GM19043 (cell line): ENCODE measurements around the gene VMP1.

Source experiments
- ATAC-seq: cut with Tn5 transposase; IDR thresholded peaks from one replicate; pipeline ENCODE4 v1.9.1; 2021; ENCODE audit warnings: low read depth; ENCODE audit not compliant: unreplicated experiment

Gene VMP1

GRCh38 chr17:59702304-59702703, 5.2 kb upstream of the VMP1 start:
- no peak for ATAC-seq

GRCh38 chr17:59707971-59708430, 547 bp downstream of the VMP1 start:
- no peak for ATAC-seq

DNA sequence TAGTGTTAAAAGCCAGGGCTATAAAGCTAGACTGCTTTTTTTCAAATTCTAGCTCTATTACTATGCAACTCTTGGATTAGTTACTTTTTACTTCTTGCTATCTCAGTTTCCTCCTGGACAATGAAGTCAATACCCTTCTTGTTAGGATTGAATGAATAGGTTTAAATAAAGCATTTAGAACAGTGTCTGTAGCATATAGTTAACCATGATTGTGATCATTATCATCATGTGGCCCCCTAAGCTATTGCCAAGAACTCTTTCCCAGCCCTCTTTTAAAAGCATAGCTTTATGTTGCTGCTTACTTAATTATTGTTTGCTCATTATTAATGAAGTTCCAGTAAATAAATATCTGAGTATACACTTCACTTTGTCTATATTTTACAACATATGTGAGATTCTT, 4.5 kb downstream of the VMP1 start:
- no peak for ATAC-seq

- no peak for ATAC-seq
These were observed 5.4 kb downstream of the VMP1 start for GRCh38 chr17:59712862-59713261.

DNA sequence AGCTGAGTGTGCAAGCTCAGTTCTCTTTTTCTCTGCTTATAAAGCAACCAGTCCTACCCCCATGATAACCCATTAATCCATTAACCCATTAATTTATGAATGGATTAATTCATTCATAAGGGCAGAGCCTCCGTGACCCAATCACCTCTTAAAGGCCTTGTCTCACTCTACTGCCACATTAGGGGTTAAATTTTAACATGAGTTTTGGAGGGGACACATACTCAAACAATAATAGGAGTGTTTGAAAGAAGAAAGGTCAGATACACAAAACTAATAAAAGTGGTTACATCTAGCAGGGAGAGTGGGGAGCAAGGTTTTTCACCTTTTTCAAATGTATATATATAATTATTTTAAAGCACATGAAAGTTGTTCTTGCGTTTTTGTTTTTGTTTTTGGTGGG, 6.8 kb downstream of the VMP1 start:
- ATAC-seq: no peak

GRCh38 chr17:59716427-59716826, 9.0 kb downstream of the VMP1 start:
- ATAC-seq: no peak

- no peak for ATAC-seq
These were observed 12.1 kb downstream of the VMP1 start for GRCh38 chr17:59719526-59719925.

GRCh38 chr17:59722623-59723022, 15.2 kb downstream of the VMP1 start:
- ATAC-seq: no peak

DNA sequence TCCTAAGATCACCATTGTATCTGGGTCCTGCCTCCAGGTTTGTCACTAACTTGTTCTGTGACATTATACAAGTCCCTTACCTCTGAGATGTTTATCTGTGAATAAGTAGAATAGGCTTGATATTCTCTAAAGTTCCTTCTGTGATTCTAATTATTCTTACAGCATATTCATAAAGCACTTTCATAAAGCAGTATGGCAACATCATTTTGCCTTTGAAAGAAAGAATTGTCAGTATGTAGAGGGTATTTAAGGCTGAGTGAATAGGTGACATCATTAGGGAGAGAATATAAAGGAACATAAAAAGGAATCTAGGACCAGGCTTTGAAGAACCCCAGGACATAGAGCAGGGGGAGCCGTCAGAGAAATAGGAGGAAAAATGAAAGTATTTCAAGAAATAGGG, 15.6 kb downstream of the VMP1 start:
- ATAC-seq: no peak

DNA sequence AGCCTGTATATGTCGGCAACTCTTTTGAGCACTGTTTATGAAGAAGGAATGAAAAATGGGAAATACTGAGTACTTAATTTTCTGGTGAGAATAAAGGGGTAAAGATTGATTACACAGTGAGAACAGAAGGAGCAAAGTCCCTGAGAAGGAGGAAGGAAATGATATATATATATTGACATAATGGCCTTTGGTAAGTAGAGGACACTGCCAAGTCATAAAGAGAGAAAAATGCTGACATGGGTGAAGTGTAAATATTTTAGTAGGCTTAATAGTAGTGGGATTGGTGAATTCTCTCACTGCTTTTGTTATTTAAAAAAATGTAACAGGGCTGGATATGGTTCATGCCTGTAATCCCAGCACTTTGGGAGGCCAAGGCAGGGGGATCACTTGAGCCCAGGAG, 16.2 kb downstream of the VMP1 start:
- ATAC-seq: no peak

- ATAC-seq: no peak
These were observed 18.2 kb downstream of the VMP1 start for GRCh38 chr17:59725691-59726090.

GRCh38 chr17:59727817-59728533, 20.5 kb downstream of the VMP1 start:
- no peak for ATAC-seq

DNA sequence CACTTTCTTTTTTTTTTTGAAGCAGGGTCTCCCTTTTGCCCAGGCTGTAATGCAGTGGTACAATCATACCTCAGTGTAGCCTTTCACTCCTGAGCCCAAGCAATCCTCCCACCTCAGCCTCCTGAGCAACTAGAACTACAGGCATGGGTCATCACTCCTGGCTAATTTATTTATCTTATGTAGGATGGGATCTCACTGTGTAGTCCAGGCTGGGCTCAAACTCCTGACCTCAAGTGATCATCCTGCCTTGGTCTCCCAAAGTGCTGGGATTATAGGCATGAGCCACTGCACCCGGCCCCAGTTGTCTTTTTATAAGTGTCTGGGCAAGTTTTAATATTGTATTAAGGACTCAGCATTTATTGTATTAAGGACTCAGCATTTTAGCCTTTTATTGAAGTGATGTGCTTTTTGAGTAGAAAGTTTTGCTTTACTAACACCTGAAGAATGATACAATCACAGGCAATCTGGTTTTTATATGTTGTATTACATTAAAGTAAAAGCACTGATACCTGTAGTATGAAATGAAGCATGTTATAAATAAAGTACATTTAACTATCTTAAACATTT, 22.9 kb downstream of the VMP1 start:
- no peak for ATAC-seq

- ATAC-seq: no peak
These were observed 26.2 kb downstream of the VMP1 start for GRCh38 chr17:59733697-59734096.

- no peak for ATAC-seq
These were observed 26.8 kb downstream of the VMP1 start for GRCh38 chr17:59734226-59734625.

GRCh38 chr17:59737324-59737723, 29.9 kb downstream of the VMP1 start:
- no peak for ATAC-seq

GRCh38 chr17:59743842-59744241, 36.4 kb downstream of the VMP1 start:
- no peak for ATAC-seq

- ATAC-seq: no peak
These were observed 37.6 kb downstream of the VMP1 start for GRCh38 chr17:59745040-59745439.

GRCh38 chr17:59746849-59747445, 39.5 kb downstream of the VMP1 start:
- no peak for ATAC-seq

- no peak for ATAC-seq
These were observed 41.1 kb downstream of the VMP1 start for GRCh38 chr17:59748591-59748990.

DNA sequence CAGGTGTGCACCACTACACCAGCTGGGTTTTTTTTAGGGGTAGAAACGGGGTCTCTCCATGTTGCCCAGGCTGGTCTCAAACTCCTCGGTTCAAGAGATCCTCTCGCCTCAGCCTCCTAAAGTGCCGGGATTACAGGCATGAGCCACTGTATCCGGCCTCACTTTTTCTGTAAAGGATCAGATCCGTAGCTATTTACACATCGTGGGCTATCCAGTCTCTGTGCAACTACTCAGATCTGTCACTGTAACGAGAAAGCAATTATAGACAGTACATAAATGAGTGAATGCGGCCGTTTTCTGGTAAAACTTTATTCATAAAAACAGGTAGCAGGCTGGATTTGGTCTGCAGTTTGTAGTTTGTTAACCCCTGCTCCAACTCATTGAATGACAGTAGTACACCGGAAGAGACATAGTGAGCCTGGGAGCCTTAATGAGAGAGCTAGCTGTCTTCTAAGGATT, 44.5 kb downstream of the VMP1 start:
- no peak for ATAC-seq

DNA sequence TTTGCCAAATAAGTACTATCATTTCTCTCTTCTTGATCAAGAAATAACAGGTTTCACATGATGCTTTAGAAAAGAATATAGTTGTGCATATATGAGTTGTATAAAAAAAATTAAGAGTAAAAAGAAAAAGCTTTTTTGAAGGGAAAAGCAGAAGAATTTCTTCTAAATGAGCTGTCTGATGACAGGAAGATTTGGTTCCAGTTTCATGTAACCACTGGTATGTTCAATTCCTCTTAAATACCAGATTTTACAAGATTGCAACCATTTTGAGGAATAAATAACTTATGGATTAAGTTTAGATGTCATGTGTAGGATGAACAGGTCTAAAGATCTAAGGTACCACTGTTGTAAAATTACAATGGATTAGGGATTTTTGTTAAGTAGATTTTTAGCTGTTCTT, 45.0 kb downstream of the VMP1 start:
- ATAC-seq: no peak
